Neutrophil (primary cell): Measurements from ENCODE around the gene BCL2L13.

Experiments used
- H3K27ac ChIP-seq: fragments of 200-600 bp; sonication (generic); 2 replicates; pipeline ENCODE4 v1.5.1; 2016; ENCODE audit warnings: mild to moderate bottlenecking, moderate library complexity
- H3K27me3 ChIP-seq: fragments of 200-600 bp; sonication (generic); 2 replicates; pipeline ENCODE4 v1.6.0; 2016; ENCODE audit warnings: mild to moderate bottlenecking
- H3K36me3 ChIP-seq: fragments of 200-600 bp; sonication (generic); 2 replicates; pipeline ENCODE4 v1.5.1; 2017
- H3K4me1 ChIP-seq, 2 experiments: fragments of 200-600 bp in 1 of 2; sonication (generic) in 1 of 2; 1 replicate in 1 of 2; 2 replicates in 1 of 2; pipeline versions ENCODE4 v1.5.1 to v1.6.1; 2013 to 2016; ENCODE audit warnings: low read depth in 1 of 2, low read length in 1 of 2, mild to moderate bottlenecking in 1 of 2, moderate library complexity in 1 of 2; ENCODE audit not compliant: control insufficient read depth in 1 of 2, insufficient read depth in 1 of 2
- H3K4me3 ChIP-seq, 2 experiments: fragments of 200-600 bp in 1 of 2; sonication (generic) in 1 of 2; 1 replicate in 1 of 2; 2 replicates in 1 of 2; pipeline ENCODE4 v1.5.1; 2013 to 2016; ENCODE audit warnings: low read depth in 1 of 2, low read length in 1 of 2, mild to moderate bottlenecking in 1 of 2, moderate library complexity in 1 of 2
- H3K9me3 ChIP-seq: fragments of 200-600 bp; sonication (generic); 2 replicates; pipeline ENCODE4 v1.5.1; 2016
- CTCF ChIP-seq: fragments of 200-600 bp; sonication (generic); IDR thresholded peaks from 2 replicates; pipeline ENCODE4 v1.5.1; 2016; ENCODE audit warnings: antibody characterized with exemption

Gene BCL2L13

GRCh38 chr22:17738386-17739128 lies 100.0 kb downstream of the BCL2L13 start:
- Histone ChIP-seq H3K27ac (no peak overlapping the region), H3K36me3 (peaks cover 98% of the 10 kb centered on the region), H3K4me1 (peaks cover 0 to 8% of the 10 kb centered on the region in 2 experiments), H3K9me3 (no peaks in the 10 kb centered on the region), H3K4me3 (no peak overlapping the region), H3K27me3 (no peaks in the 10 kb centered on the region)
- no peak for TF ChIP-seq CTCF

GRCh38 chr22:17739196-17739975 lies 100.8 kb downstream of the BCL2L13 start:
- H3K36me3 ChIP-seq, result peaks cover 98% of the 10 kb centered on the region
- H3K27ac ChIP-seq, result no peak overlapping the region
- no peaks in the 10 kb centered on the region for H3K9me3 ChIP-seq
- no peaks in the 10 kb centered on the region for H3K27me3 ChIP-seq
- no peak overlapping the region for H3K4me3 ChIP-seq
- peaks cover 0 to 8% of the 10 kb centered on the region in 2 experiments for H3K4me1 ChIP-seq
- no peak for TF ChIP-seq CTCF

GRCh38 chr22:17741866-17742526 lies 103.4 kb downstream of the BCL2L13 start:
- TF ChIP-seq CTCF, result no peak
- Histone ChIP-seq H3K9me3 (no peaks in the 10 kb centered on the region), H3K27ac (peak overlapping the region; percentile 51), H3K4me1 (peaks cover 0 to 8% of the 10 kb centered on the region in 2 experiments), H3K4me3 (no peak overlapping the region), H3K36me3 (peaks cover 92% of the 10 kb centered on the region), H3K27me3 (no peaks in the 10 kb centered on the region)

GRCh38 chr22:17742527-17742902 lies 104.0 kb downstream of the BCL2L13 start:
- Histone ChIP-seq H3K27ac (peak overlapping the region; percentile 51), H3K4me1 (peaks cover 0 to 8% of the 10 kb centered on the region in 2 experiments), H3K9me3 (no peaks in the 10 kb centered on the region), H3K27me3 (no peaks in the 10 kb centered on the region), H3K4me3 (no peak overlapping the region), H3K36me3 (peaks cover 91% of the 10 kb centered on the region)
- peak; percentile 80 for TF ChIP-seq CTCF

- Histone ChIP-seq H3K27ac (peak overlapping the region; percentile 51), H3K4me1 (peaks cover 0 to 8% of the 10 kb centered on the region in 2 experiments), H3K36me3 (peaks cover 90% of the 10 kb centered on the region), H3K4me3 (no peak overlapping the region), H3K9me3 (no peaks in the 10 kb centered on the region), H3K27me3 (no peaks in the 10 kb centered on the region)
- TF ChIP-seq CTCF, result no peak
Observed at GRCh38 chr22:17743661-17744411, 105.3 kb downstream of the BCL2L13 start.
